ENCODE measurements around the gene IPO9.

Gene IPO9

DNA sequence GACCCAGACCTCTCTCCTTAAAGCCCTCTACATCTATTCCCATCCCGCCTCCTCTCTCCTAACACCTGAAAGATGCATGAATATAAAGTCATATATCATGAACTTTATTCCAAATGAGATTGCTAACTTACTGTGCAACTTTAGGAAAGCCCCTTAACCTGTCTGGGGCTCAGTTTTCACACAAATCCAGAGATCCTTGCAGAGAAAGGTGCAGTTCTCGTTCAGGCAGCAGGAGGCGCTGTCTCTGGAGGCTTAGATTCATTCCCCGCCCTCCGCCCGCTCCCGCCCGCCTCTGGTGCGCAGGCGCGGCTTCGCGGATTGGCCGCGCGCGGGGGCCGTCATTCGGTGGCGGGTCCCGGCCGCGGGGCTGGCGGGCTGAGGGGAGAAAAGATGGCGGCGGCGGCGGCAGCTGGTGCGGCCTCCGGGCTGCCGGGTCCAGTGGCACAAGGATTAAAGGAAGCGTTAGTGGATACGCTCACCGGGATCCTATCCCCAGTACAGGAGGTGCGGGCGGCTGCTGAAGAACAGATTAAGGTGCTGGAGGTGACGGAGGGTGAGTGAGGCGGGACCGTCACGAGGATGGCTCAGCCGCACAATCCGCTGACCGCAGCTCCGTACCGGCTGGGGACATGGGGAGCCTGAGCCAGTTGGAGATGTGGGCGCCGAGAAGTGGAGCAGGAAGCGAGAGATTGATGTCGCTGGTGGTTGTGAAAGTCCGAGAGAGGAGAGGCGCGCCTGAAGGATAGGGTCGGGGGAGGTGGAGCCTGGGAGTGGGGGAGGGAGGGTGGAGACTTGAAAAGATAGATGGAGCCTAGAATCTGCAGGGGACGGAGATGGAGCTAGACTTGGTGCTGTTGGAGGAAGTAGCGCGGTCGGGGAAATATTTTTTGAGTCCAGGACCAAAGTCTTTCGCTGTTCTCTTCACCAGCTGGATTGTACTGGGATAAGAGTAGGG lies at the start of gene IPO9:
Gene IPO9, plus strand, starts transcription at position 338 of the 955 bp plus-strand sequence. Its CDS starts 53 bp downstream, at position 391.
- peak; percentile 91 to 94 (median 94) for DNase-seq (ENCODE audit: low read depth in 4 of 4, low spot score in 1 of 4)

DNA sequence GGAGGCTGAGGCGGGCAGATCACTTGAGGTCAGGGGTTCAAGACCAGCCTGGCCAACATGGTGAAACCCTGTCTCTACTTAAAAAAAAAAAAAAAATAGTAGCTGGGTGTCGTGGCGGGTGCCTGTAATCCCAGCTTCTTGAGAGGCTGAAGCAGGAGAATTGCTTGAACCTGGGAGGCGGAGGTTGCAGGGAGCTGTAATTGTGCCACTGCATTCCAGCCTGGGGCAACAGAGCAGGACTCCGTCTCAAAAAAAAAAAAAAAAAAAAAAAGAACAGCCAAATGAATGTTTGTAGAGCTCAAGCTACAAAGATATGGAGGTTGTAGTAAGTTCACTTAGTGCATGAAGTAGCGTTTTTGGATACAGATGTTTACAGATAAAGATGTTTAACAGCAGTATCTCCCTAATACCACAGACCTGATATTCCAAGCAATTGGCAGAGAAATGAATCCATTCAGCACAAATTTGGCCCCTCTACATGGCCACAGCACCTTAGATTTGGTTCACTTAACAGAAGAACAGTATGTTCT lies 49.5 kb upstream of the IPO9 start:
- DNase-seq (ENCODE audit: low read depth in 4 of 4, low spot score in 1 of 4) = no peak

DNA sequence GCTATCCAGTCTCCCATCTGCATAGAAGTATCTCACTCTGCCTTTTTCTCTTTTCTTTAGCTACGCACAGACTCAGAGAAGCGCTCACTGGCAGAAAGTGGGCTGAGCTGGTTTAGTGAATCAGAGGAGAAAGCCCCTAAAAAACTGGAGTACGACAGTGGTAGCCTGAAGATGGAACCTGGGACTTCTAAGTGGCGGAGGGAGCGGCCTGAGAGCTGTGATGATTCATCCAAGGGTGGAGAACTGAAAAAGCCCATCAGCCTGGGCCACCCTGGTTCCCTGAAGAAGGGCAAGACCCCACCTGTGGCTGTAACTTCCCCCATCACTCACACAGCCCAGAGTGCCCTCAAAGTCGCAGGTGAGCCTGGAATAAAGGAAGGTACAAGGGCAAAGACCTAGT lies 48.0 kb upstream of the IPO9 start:
- no peak for DNase-seq (ENCODE audit: low read depth in 4 of 4, low spot score in 1 of 4)

DNA sequence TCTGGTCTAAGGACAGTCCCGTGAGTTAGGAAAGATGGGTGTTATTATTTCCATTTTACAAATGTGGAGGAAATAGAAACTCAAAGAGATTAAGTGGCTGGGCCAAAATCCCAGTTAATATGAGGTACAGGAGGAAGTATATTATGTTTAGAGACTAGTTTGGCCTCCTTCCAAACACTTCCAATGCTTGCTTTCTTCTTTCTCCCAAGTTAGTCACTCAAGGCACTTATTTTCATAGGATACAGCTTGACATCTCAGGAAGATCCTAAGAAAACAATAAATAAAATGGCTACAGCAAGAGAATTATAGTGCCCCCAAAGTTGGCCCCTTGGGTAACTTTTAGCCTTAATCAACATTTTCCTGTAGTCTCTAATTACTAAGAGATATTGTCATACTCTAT lies 47.5 kb upstream of the IPO9 start:
- no peak for DNase-seq (ENCODE audit: low read depth in 4 of 4, low spot score in 1 of 4)

DNA sequence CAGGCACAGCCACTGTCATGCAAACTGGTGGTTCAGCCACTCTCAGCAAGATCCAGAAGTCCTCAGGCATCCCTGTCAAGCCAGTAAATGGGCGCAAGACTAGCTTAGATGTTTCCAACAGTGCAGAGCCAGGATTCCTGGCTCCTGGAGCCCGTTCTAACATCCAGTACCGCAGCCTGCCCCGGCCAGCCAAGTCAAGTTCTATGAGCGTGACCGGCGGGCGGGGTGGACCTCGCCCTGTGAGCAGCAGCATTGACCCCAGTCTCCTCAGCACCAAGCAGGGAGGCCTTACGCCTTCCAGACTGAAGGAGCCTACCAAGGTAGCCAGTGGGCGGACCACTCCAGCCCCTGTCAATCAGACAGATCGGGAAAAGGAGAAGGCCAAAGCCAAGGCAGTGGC lies 46.6 kb upstream of the IPO9 start:
- DNase-seq (ENCODE audit: low read depth in 4 of 4, low spot score in 1 of 4) = no peak

DNA sequence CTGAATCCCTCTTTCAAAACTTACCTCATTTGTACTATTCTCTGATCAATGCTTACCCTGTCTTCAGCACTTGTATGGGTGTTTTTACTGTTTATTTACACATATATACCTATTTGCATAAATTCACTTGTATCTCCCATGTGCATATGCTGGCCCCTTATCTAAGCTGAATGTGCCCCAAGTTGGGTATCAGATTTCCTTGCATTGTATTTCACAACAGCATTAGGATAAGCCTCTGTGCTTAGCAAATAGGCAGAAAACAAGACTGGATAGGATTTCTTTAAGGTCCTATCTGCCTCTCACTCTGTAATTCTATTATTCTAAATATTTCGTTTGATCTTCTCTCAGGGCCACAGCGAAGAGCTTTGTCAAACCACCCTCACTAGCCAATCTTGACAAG lies 45.9 kb upstream of the IPO9 start:
- DNase-seq (ENCODE audit: low read depth in 4 of 4, low spot score in 1 of 4) = no peak

DNA sequence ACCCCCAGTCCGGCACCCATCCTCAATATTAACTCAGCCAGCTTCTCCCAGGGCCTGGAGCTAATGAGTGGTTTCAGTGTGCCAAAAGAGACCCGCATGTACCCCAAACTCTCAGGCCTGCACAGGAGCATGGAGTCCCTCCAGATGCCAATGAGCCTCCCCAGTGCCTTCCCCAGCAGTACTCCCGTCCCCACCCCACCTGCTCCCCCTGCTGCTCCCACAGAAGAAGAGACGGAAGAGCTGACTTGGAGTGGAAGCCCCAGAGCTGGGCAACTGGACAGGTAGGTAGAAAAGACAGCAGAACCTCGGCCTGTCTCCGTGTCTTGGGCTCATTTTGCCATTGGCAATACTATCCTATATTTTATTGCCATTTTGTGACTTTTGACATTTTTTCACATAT lies 45.4 kb upstream of the IPO9 start:
- no peak for DNase-seq (ENCODE audit: low read depth in 4 of 4, low spot score in 1 of 4)

DNA sequence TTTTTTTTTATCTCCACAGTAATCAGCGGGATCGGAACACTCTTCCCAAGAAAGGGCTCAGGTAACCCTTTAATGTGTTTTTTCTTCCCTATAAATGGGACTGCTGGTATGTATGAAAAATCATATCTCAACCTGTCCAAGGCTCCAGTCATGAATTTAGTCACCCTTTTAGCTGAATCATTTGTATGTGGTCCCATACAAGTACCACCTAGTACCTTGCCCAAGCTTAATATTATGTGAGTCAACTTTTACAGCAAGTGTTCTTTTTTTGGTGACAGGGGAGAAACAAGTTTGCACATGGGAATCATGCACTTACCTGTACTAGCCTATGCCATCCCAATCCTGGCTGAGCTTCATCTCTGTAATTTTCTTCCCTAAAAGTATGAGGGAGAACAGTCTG lies 43.7 kb upstream of the IPO9 start:
- no peak for DNase-seq (ENCODE audit: low read depth in 4 of 4, low spot score in 1 of 4)

DNA sequence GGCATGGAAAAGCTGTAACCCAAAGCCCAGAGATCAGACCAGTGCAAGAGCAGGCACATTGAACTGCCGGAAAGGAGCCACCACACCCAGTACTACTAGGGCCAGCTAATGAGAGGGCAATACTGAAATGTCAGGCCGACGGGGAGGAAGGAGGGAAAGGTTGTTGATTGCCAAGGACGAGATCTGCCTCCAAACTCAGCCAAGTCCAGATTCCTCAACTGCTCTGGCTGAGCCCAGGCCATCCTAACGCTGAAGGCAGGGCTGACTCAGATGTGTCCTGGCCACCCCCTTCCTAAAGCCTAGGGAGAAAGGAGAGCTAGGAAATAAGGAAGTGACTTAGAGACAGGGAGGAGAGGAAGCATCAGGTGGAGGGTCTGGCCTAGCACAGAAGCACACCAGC lies 42.1 kb upstream of the IPO9 start:
- DNase-seq (ENCODE audit: low read depth in 4 of 4, low spot score in 1 of 4) = no peak

- no peak for DNase-seq (ENCODE audit: low read depth in 4 of 4, low spot score in 1 of 4)
These were observed 40.7 kb upstream of the IPO9 start for GRCh38 chr1:201788296-201788695.

DNA sequence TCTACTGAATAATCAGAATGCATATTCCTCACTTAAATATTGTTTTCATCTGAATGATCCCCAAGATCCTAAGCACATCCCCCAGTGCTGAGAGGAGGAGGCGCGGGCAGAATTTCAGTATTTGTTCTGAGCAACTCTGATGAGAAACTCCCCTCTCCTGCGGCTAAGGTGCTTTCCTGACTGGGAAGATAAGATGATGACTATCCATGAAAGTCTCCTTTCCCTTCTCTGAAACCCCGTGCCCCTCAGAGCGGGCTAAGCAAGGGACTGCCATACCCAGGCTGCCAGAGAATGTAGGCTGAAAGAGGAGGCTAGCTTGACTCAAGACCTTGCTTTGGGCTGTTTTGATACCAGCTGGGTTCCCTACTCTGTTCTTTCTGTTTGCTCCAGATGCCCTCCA lies 39.7 kb upstream of the IPO9 start:
- DNase-seq (ENCODE audit: low read depth in 4 of 4, low spot score in 1 of 4) = no peak

GRCh38 chr1:201790261-201790660 lies 38.7 kb upstream of the IPO9 start:
- DNase-seq (ENCODE audit: low read depth in 4 of 4, low spot score in 1 of 4) = no peak

- no peak for DNase-seq (ENCODE audit: low read depth in 4 of 4, low spot score in 1 of 4)
These were observed 37.7 kb upstream of the IPO9 start for GRCh38 chr1:201791051-201791778.

DNA sequence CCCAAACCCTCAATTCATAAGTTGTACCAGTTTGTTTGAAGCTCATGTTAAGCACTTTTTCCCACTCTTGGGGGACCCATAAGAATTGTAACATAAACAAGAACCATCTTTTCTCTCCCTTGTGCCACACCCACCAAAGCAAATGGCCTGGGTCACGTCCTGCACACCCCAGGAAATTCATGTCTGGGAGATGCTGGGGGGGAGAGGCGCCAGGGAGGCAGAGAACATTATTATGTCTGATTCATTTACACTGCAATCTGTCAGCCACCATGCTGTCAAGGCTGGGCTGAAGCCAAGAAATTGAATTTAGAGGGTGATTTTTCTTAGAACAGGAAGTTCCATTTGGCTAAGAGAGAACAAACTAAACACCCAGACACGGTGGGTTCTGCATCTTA lies 37.2 kb upstream of the IPO9 start:
- DNase-seq (ENCODE audit: low read depth in 4 of 4, low spot score in 1 of 4) = no peak

DNA sequence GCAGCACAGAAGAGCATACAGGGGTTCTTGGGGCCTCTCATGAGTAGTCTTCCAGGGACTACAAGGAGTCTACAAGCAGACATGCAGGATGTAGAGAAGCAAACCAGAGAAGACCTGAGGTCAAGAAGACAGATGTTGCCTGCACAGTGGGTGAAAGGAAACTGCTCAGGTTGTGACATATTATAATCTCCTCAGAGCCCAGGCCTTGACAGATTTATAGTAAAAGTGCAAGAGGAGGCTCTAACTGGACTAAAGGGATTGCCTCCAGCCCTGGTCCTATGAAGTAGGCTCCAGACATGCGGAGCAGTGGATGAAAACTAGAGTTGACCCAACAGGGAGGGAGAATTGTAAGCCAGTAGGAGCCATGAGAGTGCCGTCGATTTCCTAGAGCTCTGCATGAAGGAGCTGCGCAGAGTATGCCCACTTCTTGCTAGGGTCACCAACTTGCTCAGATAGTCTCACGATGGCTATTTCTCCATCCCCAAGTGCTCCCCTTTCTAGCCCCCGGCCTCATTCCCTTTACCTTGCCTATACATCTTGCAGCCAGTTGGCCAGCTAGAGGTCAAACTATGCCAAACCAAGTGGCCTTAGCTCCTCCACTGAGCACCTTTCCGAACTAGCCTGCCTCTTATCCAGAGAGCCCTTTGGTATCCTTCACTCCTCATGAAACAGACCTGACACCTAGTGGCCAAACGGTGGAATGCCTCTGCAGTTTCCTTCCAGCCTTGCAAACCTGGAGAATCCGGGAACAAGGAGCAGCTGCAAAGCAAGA lies 36.2 kb upstream of the IPO9 start:
- DNase-seq (ENCODE audit: low read depth in 4 of 4, low spot score in 1 of 4) = peak; percentile 14 to 24 (median 18)

DNA sequence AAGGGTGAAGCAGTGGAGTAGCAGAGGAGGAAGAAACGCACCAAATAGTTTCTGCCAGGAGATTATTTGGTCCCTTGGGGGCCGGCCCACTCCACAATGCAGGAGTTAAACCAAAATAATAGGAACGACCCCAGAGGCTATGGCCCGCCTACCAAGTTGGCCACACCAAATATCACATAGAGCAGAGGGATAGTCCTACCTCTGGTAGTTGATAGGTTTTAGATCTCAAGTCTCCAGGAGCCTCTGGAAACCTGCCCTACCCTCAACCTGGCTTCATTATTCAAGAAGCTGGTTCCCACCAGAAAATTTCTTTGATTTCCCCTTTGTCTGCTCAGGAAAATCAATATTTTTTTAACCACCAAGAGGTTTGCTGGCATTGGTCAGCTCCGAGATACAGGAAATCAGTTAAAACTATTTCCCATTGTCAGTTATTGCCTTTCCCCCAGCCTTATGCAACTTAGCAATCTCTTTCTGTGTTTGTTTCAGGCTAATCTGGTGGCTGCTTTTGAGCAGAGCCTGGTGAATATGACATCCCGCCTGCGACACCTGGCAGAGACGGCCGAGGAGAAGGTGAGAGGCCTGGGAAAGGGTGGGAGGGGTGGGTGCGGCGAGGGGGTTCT lies 35.5 kb upstream of the IPO9 start:
- DNase-seq (ENCODE audit: low read depth in 4 of 4, low spot score in 1 of 4) = no peak

GRCh38 chr1:201795066-201795465 lies 33.9 kb upstream of the IPO9 start:
- no peak for DNase-seq (ENCODE audit: low read depth in 4 of 4, low spot score in 1 of 4)

GRCh38 chr1:201800246-201800645 lies 28.7 kb upstream of the IPO9 start:
- no peak for DNase-seq (ENCODE audit: low read depth in 4 of 4, low spot score in 1 of 4)

DNA sequence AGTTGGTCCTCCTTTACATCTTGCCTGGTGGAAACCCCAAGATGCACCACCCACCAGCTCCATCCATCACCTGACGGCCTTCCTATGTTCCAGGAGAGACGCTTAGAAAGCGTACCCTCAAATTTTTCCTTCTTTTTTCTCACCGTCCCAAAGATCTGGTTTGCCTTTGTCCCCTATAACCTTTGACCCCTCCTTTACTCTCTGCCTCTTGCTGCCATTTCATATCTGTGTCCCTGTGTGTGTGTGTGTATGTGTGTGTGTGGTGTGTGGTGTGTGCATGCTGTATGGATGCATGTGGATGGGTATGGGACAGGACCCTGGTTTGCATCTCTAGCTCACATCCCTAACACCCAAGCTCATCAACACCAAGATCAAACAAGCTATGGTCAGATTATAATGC lies 22.2 kb upstream of the IPO9 start:
- no peak for DNase-seq (ENCODE audit: low read depth in 4 of 4, low spot score in 1 of 4)

DNA sequence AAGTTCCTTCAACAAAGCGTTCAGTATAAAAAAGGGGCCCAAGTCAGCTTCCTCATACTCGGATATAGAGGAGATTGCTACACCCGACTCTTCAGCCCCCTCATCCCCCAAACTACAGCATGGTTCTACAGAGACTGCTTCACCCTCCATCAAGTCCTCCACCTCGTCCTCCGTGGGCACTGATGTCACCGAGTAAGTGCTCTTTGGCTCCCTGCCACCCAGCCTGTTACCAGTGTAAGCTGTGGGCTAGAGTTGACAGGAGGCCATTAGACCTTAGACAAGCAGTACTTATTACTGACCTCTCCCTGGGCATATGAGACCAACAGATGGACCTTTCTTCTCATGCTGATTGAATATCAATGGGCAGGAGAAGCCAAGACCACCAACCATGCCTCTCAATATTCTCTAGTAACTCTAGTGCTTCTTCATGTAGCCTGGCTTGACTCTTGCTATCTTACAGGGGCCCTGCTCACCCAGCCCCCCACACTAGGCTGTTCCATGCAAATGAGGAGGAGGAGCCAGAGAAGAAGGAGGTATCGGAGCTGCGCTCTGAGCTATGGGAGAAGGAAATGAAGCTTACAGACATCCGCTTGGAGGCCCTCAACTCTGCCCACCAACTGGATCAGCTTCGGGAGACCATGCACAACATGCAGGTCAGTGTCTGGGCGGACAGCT lies 20.9 kb upstream of the IPO9 start:
- no peak for DNase-seq (ENCODE audit: low read depth in 4 of 4, low spot score in 1 of 4)
